ENCODE results near the gene VAV2.

The VAV2 gene

GRCh38 chr9:133770076-133770777 lies 221.9 kb downstream of the VAV2 start:
- TF ChIP-seq PATZ1 (CRISPR knock-in tag; IDR thresholded peaks at IDR 0.05; ENCODE audit: borderline replicate concordance) (no peak), CSDC2 (CRISPR knock-in tag; IDR thresholded peaks at IDR 0.05) (no peak), ZFP3 (CRISPR knock-in tag; IDR thresholded peaks at IDR 0.05) (no peak), ZFP30 (CRISPR knock-in tag; IDR thresholded peaks at IDR 0.05) (no peak), OSR1 (CRISPR knock-in tag; IDR thresholded peaks at IDR 0.05) (no peak), ZNF70 (CRISPR knock-in tag; IDR thresholded peaks at IDR 0.05) (no peak), CREB5 (CRISPR knock-in tag; IDR thresholded peaks at IDR 0.05; ENCODE audit: low read depth) (no peak), ZNF8 (CRISPR knock-in tag; IDR thresholded peaks at IDR 0.05) (no peak), ARNTL (CRISPR knock-in tag; IDR thresholded peaks at IDR 0.05; ENCODE audit: borderline replicate concordance, low read depth) (no peak), GLIS3 (CRISPR knock-in tag; IDR thresholded peaks at IDR 0.05) (no peak), RARB (CRISPR knock-in tag; IDR thresholded peaks at IDR 0.05) (no peak), ZC3H10 (CRISPR knock-in tag; IDR thresholded peaks at IDR 0.05) (no peak), BACH2 (CRISPR knock-in tag; IDR thresholded peaks at IDR 0.05; ENCODE audit: borderline replicate concordance) (no peak)

GRCh38 chr9:133769511-133770075 lies 222.5 kb downstream of the VAV2 start:
- TF ChIP-seq ESRRG (CRISPR knock-in tag; IDR thresholded peaks at IDR 0.05) (no peak), POU6F1 (CRISPR knock-in tag; IDR thresholded peaks at IDR 0.05; ENCODE audit: borderline replicate concordance, low read depth) (no peak), TSHZ2 (CRISPR knock-in tag; IDR thresholded peaks at IDR 0.05) (no peak), TOX (CRISPR knock-in tag; IDR thresholded peaks at IDR 0.05; ENCODE audit: borderline replicate concordance) (no peak), CSRNP3 (CRISPR knock-in tag; IDR thresholded peaks at IDR 0.05) (no peak)
- ATAC-seq, result no peak

More at GRCh38 chr9:133770076-133770777, 221.9 kb downstream of the VAV2 start:
- ATAC-seq, result no peak

GRCh38 chr9:133768859-133769510 lies 223.1 kb downstream of the VAV2 start:
- TF ChIP-seq CREB5 (CRISPR knock-in tag; IDR thresholded peaks at IDR 0.05; ENCODE audit: low read depth), result no peak
- TF ChIP-seq POU6F1 (CRISPR knock-in tag; IDR thresholded peaks at IDR 0.05; ENCODE audit: borderline replicate concordance, low read depth), result no peak
- TF ChIP-seq PPARA (CRISPR knock-in tag; IDR thresholded peaks at IDR 0.05; ENCODE audit: borderline replicate concordance), result no peak
- TF ChIP-seq BACH2 (CRISPR knock-in tag; IDR thresholded peaks at IDR 0.05; ENCODE audit: borderline replicate concordance), result no peak
- TF ChIP-seq PATZ1 (CRISPR knock-in tag; IDR thresholded peaks at IDR 0.05; ENCODE audit: borderline replicate concordance), result no peak
- no peak for TF ChIP-seq ZNF565 (CRISPR knock-in tag; conservative IDR thresholded peaks at IDR 0.05; ENCODE audit: low read depth)
- no peak for TF ChIP-seq ESRRG (CRISPR knock-in tag; IDR thresholded peaks at IDR 0.05)
- no peak for TF ChIP-seq ISL1 (CRISPR knock-in tag; IDR thresholded peaks at IDR 0.05)
- TF ChIP-seq GLIS3 (CRISPR knock-in tag; IDR thresholded peaks at IDR 0.05), result no peak
- no peak for TF ChIP-seq ZNF8 (CRISPR knock-in tag; IDR thresholded peaks at IDR 0.05)
- TF ChIP-seq ZNF70 (CRISPR knock-in tag; IDR thresholded peaks at IDR 0.05), result no peak
- no peak for ATAC-seq
